DOHH2 (cell line): ENCODE measurements around the gene INTS14.

ENCODE experiments used
- H3F3A ChIP-seq: fragments of 200-600 bp; sonication (generic), shearing (Covaris generic); 2 replicates; pipeline ENCODE4 v1.6.0; 2016; ENCODE audit warnings: antibody characterized with exemption, mild to moderate bottlenecking; ENCODE audit not compliant: control insufficient read depth, insufficient read depth
- H3K27ac ChIP-seq: fragments of 200-600 bp; sonication (generic); 2 replicates; pipeline ENCODE4 v1.5.1; 2014; ENCODE audit warnings: low read depth, mild to moderate bottlenecking, low read length, moderate library complexity
- H3K27me3 ChIP-seq: fragments of 200-600 bp; sonication (generic); 2 replicates; pipeline ENCODE4 v1.6.1; 2014; ENCODE audit warnings: mild to moderate bottlenecking, low read length, mixed read lengths; ENCODE audit not compliant: control insufficient read depth
- H3K36me3 ChIP-seq: fragments of 200-600 bp; sonication (generic); 2 replicates; pipeline ENCODE4 v1.6.1; 2014; ENCODE audit warnings: mild to moderate bottlenecking, low read length, moderate library complexity, mixed read lengths; ENCODE audit not compliant: control insufficient read depth
- H3K4me1 ChIP-seq: fragments of 200-600 bp; sonication (generic); 2 replicates; pipeline ENCODE4 v1.6.1; 2014; ENCODE audit warnings: mild to moderate bottlenecking, low read length, mixed read lengths; ENCODE audit not compliant: control insufficient read depth
- H3K4me2 ChIP-seq: fragments of 200-600 bp; sonication (generic); 2 replicates; pipeline ENCODE4 v1.6.0; 2014; ENCODE audit warnings: mild to moderate bottlenecking, low read length, moderate library complexity
- H3K4me3 ChIP-seq: fragments of 200-600 bp; sonication (generic); 2 replicates; pipeline ENCODE4 v1.5.1; 2014; ENCODE audit warnings: mild to moderate bottlenecking, low read length, mixed read lengths
- H3K79me2 ChIP-seq: fragments of 200-600 bp; sonication (generic); 2 replicates; pipeline ENCODE4 v1.6.1; 2014; ENCODE audit warnings: mild to moderate bottlenecking, low read length, mixed read lengths; ENCODE audit not compliant: control insufficient read depth
- H3K9me2 ChIP-seq: fragments of 200-600 bp; sonication (generic); replicated peaks from 2 replicates; pipeline ENCODE4 v1.6.1; 2014; ENCODE audit warnings: mild to moderate bottlenecking, low read length, mixed read lengths; ENCODE audit not compliant: control insufficient read depth
- H3K9me3 ChIP-seq: fragments of 200-600 bp; sonication (generic); 2 replicates; pipeline ENCODE4 v1.6.1; 2014; ENCODE audit warnings: antibody characterized with exemption, low read length, mixed read lengths; ENCODE audit not compliant: control insufficient read depth, insufficient read depth
- H4K20me1 ChIP-seq: fragments of 200-600 bp; sonication (generic); 2 replicates; pipeline ENCODE4 v1.6.0; 2014; ENCODE audit warnings: low read depth, mild to moderate bottlenecking, antibody characterized with exemption, low read length, moderate library complexity; ENCODE audit not compliant: control insufficient read depth, insufficient read depth
- EZH2phosphoT487 ChIP-seq: fragments of 200-600 bp; sonication (generic); IDR thresholded peaks from 2 replicates; pipeline ENCODE4 v1.6.1; 2017; ENCODE audit warnings: borderline replicate concordance, mild to moderate bottlenecking, antibody characterized with exemption, low read length, moderate library complexity, mixed read lengths
- TF ChIP-seq, protein P1 (sequence below): fragments of 200-600 bp; sonication (generic); IDR thresholded peaks from one replicate; pipeline ENCODE4 v1.5.1; 2014; ENCODE audit warnings: antibody characterized with exemption, mild to moderate bottlenecking, low read depth, low read length; ENCODE audit not compliant: poor library complexity, severe bottlenecking

INTS14 gene

DNA sequence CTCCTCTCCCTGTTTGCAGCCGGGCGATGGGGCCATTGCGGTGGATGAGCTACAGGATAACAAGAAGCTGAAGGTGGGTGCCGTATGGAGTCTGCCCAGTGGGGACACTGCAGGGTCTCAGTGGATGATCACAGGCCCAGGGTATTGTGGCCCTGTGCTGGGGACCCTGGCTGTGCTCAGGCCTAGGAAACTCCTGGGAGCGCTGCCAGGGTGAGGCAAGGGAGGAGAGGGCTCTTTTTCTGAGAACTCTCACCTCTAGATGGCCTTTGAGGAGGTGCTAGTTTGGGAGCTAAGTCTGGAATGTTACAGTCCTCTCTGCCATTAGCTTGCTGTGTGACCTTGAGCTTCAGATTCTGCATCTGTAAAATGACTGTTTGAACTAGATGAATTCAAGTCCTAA lies 27.2 kb upstream of the INTS14 start:
- H3F3A ChIP-seq: no peaks in the 10 kb centered on the region
- H3K4me3 ChIP-seq: no peak overlapping the region
- no peak for TF ChIP-seq EZH2phosphoT487
- TF ChIP-seq, protein P1, sequence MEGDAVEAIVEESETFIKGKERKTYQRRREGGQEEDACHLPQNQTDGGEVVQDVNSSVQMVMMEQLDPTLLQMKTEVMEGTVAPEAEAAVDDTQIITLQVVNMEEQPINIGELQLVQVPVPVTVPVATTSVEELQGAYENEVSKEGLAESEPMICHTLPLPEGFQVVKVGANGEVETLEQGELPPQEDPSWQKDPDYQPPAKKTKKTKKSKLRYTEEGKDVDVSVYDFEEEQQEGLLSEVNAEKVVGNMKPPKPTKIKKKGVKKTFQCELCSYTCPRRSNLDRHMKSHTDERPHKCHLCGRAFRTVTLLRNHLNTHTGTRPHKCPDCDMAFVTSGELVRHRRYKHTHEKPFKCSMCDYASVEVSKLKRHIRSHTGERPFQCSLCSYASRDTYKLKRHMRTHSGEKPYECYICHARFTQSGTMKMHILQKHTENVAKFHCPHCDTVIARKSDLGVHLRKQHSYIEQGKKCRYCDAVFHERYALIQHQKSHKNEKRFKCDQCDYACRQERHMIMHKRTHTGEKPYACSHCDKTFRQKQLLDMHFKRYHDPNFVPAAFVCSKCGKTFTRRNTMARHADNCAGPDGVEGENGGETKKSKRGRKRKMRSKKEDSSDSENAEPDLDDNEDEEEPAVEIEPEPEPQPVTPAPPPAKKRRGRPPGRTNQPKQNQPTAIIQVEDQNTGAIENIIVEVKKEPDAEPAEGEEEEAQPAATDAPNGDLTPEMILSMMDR: no peak
- H3K79me2 ChIP-seq: no peaks in the 10 kb centered on the region
- H3K4me1 ChIP-seq: peaks cover 41% of the 10 kb centered on the region
- no peaks in the 10 kb centered on the region for H3K36me3 ChIP-seq
- H3K9me2 ChIP-seq: no peaks in the 10 kb centered on the region
- H3K27me3 ChIP-seq: no peaks in the 10 kb centered on the region
- peak overlapping the region; percentile 58 for H3K4me2 ChIP-seq
- H3K9me3 ChIP-seq: no peaks in the 10 kb centered on the region
- H3K27ac ChIP-seq: no peak overlapping the region
- H4K20me1 ChIP-seq: no peaks in the 10 kb centered on the region

GRCh38 chr15:65634356-65634755 lies 23.4 kb upstream of the INTS14 start:
- H3F3A ChIP-seq: no peaks in the 10 kb centered on the region
- no peaks in the 10 kb centered on the region for H3K27me3 ChIP-seq
- H3K9me3 ChIP-seq: no peaks in the 10 kb centered on the region
- no peaks in the 10 kb centered on the region for H3K36me3 ChIP-seq
- no peaks in the 10 kb centered on the region for H4K20me1 ChIP-seq
- TF ChIP-seq, protein P1: no peak
- no peak for TF ChIP-seq EZH2phosphoT487
- H3K4me1 ChIP-seq: peaks cover 25% of the 10 kb centered on the region
- H3K79me2 ChIP-seq: no peaks in the 10 kb centered on the region
- H3K27ac ChIP-seq: no peak overlapping the region
- H3K9me2 ChIP-seq: no peaks in the 10 kb centered on the region
- H3K4me3 ChIP-seq: no peak overlapping the region
- H3K4me2 ChIP-seq: no peak overlapping the region

DNA sequence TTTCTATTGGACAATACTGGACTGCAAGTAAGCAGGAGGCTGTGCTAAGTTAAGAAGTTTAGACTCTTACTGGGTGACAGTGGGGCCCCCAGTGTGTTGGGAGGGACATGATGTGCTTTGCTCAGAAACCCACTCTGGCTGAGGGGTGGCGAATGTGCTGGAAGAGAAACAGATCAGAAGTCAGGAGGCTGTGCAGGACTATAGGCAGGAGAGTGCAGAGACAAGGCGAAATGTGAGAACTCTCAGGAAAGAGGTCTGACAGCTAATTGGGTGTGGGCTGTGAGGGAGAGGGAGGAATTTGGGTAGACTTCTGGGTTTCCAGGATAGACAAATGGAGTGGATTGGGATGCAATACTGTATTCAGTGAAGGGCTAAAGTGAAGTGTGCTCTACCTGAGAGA lies 22.8 kb upstream of the INTS14 start:
- no peak overlapping the region for H3K4me2 ChIP-seq
- no peaks in the 10 kb centered on the region for H4K20me1 ChIP-seq
- TF ChIP-seq, protein P1: no peak
- TF ChIP-seq EZH2phosphoT487: no peak

More for the DNA sequence above, 22.8 kb upstream of the INTS14 start:
- H3K4me3 ChIP-seq: no peak overlapping the region
- H3K27me3 ChIP-seq: no peaks in the 10 kb centered on the region
- H3F3A ChIP-seq: no peaks in the 10 kb centered on the region
- no peaks in the 10 kb centered on the region for H3K9me3 ChIP-seq
- H3K4me1 ChIP-seq: peaks cover 19% of the 10 kb centered on the region
- no peaks in the 10 kb centered on the region for H3K9me2 ChIP-seq
- H3K36me3 ChIP-seq: no peaks in the 10 kb centered on the region
- no peak overlapping the region for H3K27ac ChIP-seq
- H3K79me2 ChIP-seq: no peaks in the 10 kb centered on the region
